ENCODE measurements around the gene TRAPPC8.

- TF ChIP-seq CTCF (conservative IDR thresholded peaks at IDR 0.05; ENCODE audit: low read length), result no peak
- TF ChIP-seq EZH2phosphoT487 (IDR thresholded peaks at IDR 0.05; ENCODE audit: borderline replicate concordance), result no peak
These were observed at the start of gene TRAPPC8 for GRCh38 chr18:31942999-31943877.
